Measurements from ENCODE around the gene MAD2L1. TPM values are rescaled to one million over a fixed set of nuclear protein-coding genes. Genes with fewer than 3 reads are reported as not detected.
A peak's percentile ranks its signal among the peaks of the same experiment; 100 is the strongest.
"Not testable (repeated sequence)": the region's sequence is repeated elsewhere in the genome, so short reads cannot be mapped to it uniquely, and the experiment has no call there.

MAD2L1 gene
- total RNA-seq, 1 donor: 2.9 TPM

DNA sequence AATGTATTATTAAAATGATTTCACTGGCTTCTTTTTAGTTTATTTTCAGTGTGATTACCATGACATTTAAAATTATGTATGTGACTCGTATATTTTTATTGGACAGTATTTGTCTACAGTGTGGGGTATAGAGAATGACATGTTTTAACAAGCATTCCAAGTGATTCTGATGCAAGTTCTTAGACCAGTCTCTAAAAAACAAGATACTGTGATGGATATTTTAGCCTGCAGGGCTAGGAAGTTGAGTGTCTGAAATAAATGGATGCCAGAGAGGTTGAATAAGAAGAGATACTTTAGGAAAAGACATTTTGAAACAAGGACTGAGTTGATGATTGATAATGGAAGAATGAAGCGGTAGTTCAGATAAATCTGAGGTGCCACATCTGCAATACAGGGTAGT is 3.5 kb upstream of the MAD2L1 start:
- Histone ChIP-seq H4K20me1 (ENCODE audit: insufficient read depth, low read length) (no peaks in the 10 kb centered on the region), H3K4me3 (ENCODE audit: insufficient read depth, low read length) (no peak overlapping the region), H3K27me3 (ENCODE audit: insufficient read depth, low read length) (no peaks in the 10 kb centered on the region), H3K36me3 (ENCODE audit: insufficient read depth, low read length) (no peaks in the 10 kb centered on the region), H2AFZ (ENCODE audit: low read length) (peak overlapping the region; percentile 71), H3K4me2 (ENCODE audit: insufficient read depth, low read length) (peak overlapping the region; percentile 60), H3K27ac (ENCODE audit: low read depth, low read length) (peak overlapping the region; percentile 66), H3K9me3 (ENCODE audit: low read depth, low read length) (no peaks in the 10 kb centered on the region), H3K79me2 (ENCODE audit: insufficient read depth, low read length) (peaks cover 27% of the 10 kb centered on the region), H3K4me1 (ENCODE audit: insufficient read depth, low read length) (peaks cover 40% of the 10 kb centered on the region)
- peak; percentile 58 for DNase-seq (ENCODE audit: insufficient read length, low spot score, missing footprints)
- TF ChIP-seq, protein P1, sequence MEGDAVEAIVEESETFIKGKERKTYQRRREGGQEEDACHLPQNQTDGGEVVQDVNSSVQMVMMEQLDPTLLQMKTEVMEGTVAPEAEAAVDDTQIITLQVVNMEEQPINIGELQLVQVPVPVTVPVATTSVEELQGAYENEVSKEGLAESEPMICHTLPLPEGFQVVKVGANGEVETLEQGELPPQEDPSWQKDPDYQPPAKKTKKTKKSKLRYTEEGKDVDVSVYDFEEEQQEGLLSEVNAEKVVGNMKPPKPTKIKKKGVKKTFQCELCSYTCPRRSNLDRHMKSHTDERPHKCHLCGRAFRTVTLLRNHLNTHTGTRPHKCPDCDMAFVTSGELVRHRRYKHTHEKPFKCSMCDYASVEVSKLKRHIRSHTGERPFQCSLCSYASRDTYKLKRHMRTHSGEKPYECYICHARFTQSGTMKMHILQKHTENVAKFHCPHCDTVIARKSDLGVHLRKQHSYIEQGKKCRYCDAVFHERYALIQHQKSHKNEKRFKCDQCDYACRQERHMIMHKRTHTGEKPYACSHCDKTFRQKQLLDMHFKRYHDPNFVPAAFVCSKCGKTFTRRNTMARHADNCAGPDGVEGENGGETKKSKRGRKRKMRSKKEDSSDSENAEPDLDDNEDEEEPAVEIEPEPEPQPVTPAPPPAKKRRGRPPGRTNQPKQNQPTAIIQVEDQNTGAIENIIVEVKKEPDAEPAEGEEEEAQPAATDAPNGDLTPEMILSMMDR (IDR thresholded peaks at IDR 0.05; ENCODE audit: extremely low read depth, low read depth, low read length): no peak

DNA sequence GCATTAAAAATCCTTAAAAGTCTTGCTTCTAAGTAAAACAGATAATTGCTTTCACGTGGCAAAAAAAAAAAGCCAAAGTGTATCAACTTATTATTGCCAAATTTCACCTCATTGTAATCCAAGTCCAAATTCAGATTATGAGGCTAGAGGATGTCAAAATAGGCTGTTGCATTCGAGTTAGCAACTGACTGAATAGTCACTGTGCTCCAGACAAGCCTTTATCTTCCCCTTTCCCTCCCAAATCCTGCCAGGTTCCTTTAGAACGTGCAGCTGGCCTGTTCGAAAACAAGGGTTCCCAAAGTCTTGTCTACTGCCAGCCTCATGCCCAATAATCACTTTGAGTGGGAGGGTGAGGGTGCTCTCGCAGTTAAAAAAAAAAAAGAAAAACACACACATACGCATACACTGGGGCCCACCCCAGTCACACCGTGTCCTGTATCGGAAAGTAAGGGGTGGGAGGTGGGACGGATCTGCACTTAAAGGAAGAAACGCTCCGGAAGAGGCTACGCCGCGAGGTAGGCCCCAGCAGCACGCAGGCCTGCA is 603 bp downstream of the MAD2L1 start:
- Histone ChIP-seq H3K4me2 (ENCODE audit: insufficient read depth, low read length) (peak overlapping the region; percentile 94), H4K20me1 (ENCODE audit: insufficient read depth, low read length) (no peaks in the 10 kb centered on the region), H3K27ac (ENCODE audit: low read depth, low read length) (peak overlapping the region; percentile 96), H3K4me1 (ENCODE audit: insufficient read depth, low read length) (peaks cover 61% of the 10 kb centered on the region), H2AFZ (ENCODE audit: low read length) (peak overlapping the region; percentile 96), H3K9me3 (ENCODE audit: low read depth, low read length) (no peaks in the 10 kb centered on the region), H3K27me3 (ENCODE audit: insufficient read depth, low read length) (no peaks in the 10 kb centered on the region), H3K4me3 (ENCODE audit: insufficient read depth, low read length) (peak overlapping the region; percentile 84), H3K79me2 (ENCODE audit: insufficient read depth, low read length) (peaks cover 60% of the 10 kb centered on the region), H3K36me3 (ENCODE audit: insufficient read depth, low read length) (no peaks in the 10 kb centered on the region)
- DNase-seq (ENCODE audit: insufficient read length, low spot score, missing footprints): no peak
- TF ChIP-seq, protein P1 (IDR thresholded peaks at IDR 0.05; ENCODE audit: extremely low read depth, low read depth, low read length): no peak

DNA sequence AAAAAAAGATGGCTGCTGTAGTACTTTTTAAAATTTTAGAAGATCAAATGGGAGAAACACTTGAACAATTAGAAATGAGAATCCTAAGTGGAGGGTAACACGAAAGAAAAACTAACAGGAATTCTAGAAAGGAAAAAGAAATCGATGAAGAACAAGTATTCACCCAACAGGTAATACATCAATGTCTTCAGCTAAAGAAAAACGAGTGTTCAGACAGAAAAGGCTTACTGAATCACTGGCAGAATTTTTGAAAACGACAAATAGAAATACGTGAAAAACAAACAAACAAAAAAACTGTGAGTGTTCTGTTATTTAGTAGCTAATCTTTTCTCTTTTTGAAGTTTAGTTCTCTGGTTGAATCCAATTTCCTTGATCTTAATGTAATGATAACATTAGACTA is 1.8 kb downstream of the MAD2L1 start:
- no peaks in the 10 kb centered on the region for H3K27me3 ChIP-seq (ENCODE audit: insufficient read depth, low read length)
- H4K20me1 ChIP-seq (ENCODE audit: insufficient read depth, low read length): no peaks in the 10 kb centered on the region
- H3K9me3 ChIP-seq (ENCODE audit: low read depth, low read length): no peaks in the 10 kb centered on the region
- peaks cover 60% of the 10 kb centered on the region for H3K79me2 ChIP-seq (ENCODE audit: insufficient read depth, low read length)
- H3K36me3 ChIP-seq (ENCODE audit: insufficient read depth, low read length): peaks cover 5% of the 10 kb centered on the region
- TF ChIP-seq, protein P1 (IDR thresholded peaks at IDR 0.05; ENCODE audit: extremely low read depth, low read depth, low read length): no peak
- H3K4me2 ChIP-seq (ENCODE audit: insufficient read depth, low read length): peak overlapping the region; percentile 94
- H3K4me3 ChIP-seq (ENCODE audit: insufficient read depth, low read length): no peak overlapping the region
- no peak for DNase-seq (ENCODE audit: insufficient read length, low spot score, missing footprints)
- no peak overlapping the region for H3K27ac ChIP-seq (ENCODE audit: low read depth, low read length)
- peak overlapping the region; percentile 15 for H2AFZ ChIP-seq (ENCODE audit: low read length)
- H3K4me1 ChIP-seq (ENCODE audit: insufficient read depth, low read length): peaks cover 49% of the 10 kb centered on the region

DNA sequence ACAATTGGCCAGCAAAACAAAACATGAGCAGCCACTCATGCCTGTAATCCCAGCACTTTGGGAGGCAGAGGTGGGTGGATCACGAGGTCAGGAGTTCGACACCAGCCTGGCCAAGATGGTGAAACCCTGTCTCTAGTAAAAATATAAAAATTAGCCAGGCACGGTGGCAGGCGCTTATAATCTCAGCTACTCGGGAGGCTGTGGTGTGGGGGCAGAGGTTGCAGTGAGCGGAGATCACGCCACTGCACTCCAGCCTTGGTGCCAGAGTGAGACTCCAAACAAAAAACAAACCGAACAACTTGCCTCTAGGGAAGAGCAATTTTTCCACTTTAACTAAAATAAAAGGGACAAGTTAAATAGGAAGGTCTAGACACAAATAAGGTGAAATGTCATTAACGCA is 2.9 kb downstream of the MAD2L1 start:
- not testable (repeated sequence) for H4K20me1 ChIP-seq (ENCODE audit: insufficient read depth, low read length); H3K27me3 ChIP-seq (ENCODE audit: insufficient read depth, low read length); H3K36me3 ChIP-seq (ENCODE audit: insufficient read depth, low read length); DNase-seq (ENCODE audit: insufficient read length, low spot score, missing footprints); H3K9me3 ChIP-seq (ENCODE audit: low read depth, low read length); H3K4me3 ChIP-seq (ENCODE audit: insufficient read depth, low read length)
- Histone ChIP-seq H3K79me2 (ENCODE audit: insufficient read depth, low read length) (peaks cover 53% of the 10 kb centered on the region), H3K27ac (ENCODE audit: low read depth, low read length) (peak overlapping the region; percentile 38), H3K4me2 (ENCODE audit: insufficient read depth, low read length) (peak overlapping the region; percentile 62), H3K4me1 (ENCODE audit: insufficient read depth, low read length) (peaks cover 41% of the 10 kb centered on the region), H2AFZ (ENCODE audit: low read length) (peak overlapping the region; percentile 64)
